CD4-positive, alpha-beta T cell treated with Interleukin-2 at 100 ng/mL for 4 hours (primary cell): Measurements from ENCODE around the gene KLHL17.

ENCODE experiments used
- DNase-seq: peaks from one replicate; pipeline ENCODE4 v3.0.0-alpha.2; 2020; ENCODE audit warnings: low spot score

KLHL17 gene

GRCh38 chr1:952603-953002 lies 7.8 kb upstream of the KLHL17 start:
- DNase-seq = no peak

DNA sequence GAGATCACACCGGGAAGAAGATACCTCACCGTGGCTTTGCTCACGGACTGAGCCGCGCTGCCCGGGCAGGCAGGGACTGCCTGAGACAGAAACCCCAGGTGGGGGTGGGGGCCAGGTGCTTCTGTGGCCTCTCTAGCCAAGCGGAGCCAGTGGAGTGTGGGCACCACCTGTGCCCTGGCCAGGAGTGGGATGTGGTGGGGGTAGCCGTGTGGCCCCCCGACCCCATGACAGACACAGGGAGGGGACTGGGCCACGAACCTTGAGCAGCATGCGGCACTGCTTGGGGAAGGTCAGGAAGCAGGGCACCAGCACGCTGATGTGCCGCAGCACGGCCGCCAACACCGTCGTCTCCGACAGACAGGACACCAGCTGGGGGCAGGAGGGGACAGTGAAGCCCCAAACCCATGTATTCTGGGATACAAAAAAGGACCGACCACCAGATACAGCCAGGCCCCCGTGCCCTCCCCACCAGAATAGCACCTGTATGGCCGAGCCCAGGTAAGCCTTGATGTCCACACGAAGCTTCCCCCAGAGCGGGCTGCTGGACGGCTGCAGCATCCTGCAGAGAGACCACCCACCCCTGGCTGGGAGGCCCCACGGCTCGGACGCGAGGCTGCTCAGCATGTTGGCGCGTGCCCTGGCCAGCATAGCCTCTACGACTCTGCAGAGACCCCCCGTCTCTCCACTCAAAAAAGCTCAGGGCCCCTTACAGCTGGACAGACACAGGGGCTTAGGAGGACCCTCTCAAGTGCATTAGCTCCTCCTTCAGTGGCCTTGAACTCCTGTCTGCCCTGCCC lies 6.7 kb upstream of the KLHL17 start:
- DNase-seq = no peak

DNA sequence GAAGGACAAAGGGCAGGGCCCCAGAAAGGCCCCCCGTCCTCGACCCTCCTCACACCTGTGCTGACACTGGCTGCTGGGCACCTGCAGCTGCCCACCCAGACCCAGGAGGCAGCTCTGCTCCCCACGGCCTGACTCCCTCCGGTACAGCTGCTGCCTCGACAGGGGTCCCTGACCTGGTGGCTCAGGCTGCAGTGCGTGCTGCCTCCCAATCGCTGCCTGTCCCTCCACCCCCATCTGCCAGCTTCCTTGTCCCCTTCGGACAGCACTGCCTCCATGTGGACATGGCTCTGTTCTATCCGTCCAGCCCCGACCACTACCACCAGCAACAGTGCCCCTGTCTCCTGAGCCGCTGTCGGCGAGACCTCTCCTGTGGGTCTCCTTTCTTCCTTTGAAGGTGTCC lies 5.5 kb upstream of the KLHL17 start:
- no peak for DNase-seq

GRCh38 chr1:955474-955873 lies 4.9 kb upstream of the KLHL17 start:
- DNase-seq = no peak

GRCh38 chr1:956636-957035 lies 3.7 kb upstream of the KLHL17 start:
- no peak for DNase-seq

DNA sequence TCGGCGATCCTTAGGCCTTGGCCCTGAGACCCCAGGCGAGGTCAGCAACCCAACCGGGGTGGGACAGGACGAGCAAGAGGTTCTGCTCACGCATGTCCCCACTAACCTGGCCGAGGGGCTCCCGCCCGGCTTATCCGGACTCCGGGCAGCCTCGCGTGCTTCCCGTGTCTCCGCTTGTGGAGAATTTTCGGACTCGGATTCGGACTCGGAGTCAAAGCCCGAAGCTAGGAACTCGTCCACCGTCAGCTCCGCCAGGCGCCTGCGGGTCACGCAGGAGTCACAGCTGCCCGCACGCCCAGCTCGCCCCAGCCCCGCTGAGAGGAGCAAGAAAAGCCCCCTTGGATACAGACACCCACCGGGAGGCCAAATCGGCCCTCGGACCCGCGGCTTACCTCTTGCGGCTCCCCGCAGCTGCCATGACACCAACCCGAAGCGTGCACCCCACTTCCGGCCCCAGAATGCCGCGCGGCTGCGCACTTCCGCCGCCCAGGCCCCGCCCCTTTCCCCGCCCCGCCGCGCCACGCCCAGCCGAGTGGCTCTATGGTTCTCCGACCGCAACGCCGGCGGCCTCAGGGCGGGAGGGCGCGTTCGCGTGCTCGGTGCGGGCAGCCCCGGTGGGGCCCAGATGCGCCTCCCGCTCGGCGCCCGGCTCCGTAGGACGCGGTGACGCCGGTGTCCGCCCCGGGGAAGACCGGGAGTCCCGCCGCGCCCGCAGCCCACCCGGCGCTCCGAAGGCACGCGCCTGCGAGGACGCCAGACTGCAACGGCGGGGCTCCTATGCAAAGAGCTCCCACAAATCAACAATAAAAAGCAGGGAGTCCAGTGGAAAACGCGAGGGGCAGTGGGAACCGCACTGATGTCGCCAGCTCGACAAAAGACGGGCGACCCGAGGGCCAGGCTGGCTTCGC lies 1.3 kb upstream of the KLHL17 start, which contains the start of gene NOC2L:
NOC2L (minus strand) TSS at position 434 of the 908 bp plus-strand sequence; CDS start at position 418, 16 bp downstream.
- peak; percentile 97 for DNase-seq

DNA sequence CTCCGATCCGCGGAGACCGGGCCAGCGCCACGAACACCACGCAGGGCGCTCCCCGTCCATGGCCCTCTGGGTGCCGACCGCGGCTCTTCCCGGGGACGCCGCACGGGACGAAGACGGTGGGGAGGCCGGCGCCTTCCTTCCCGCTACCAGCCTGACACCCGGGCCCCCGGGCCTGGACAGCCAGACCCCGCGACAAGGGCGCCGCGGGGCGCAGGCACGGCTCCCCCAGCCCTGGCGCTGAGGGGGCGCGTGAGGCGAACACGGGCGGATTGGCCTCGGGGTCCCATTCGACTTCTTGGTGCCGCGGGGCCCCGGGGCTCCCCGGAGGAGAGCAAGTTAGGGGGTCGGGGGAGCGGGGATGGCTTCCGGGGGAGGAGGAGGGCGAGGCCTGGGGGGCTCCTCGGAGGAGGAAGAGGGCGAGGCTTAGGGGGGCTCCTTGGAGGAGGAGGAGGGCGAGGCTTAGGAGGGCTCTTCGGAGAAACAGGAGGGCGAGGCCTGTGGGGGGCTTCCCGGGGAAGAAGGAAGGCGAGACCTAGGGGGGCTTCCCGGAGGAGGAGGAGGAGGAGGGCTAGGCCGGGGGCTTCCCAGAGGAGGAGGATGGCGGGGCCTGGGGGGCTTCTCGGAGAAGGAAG lies 537 bp upstream of the KLHL17 start:
- DNase-seq = no peak

GRCh38 chr1:961132-961669 lies 817 bp downstream of the KLHL17 start:
- DNase-seq = no peak

DNA sequence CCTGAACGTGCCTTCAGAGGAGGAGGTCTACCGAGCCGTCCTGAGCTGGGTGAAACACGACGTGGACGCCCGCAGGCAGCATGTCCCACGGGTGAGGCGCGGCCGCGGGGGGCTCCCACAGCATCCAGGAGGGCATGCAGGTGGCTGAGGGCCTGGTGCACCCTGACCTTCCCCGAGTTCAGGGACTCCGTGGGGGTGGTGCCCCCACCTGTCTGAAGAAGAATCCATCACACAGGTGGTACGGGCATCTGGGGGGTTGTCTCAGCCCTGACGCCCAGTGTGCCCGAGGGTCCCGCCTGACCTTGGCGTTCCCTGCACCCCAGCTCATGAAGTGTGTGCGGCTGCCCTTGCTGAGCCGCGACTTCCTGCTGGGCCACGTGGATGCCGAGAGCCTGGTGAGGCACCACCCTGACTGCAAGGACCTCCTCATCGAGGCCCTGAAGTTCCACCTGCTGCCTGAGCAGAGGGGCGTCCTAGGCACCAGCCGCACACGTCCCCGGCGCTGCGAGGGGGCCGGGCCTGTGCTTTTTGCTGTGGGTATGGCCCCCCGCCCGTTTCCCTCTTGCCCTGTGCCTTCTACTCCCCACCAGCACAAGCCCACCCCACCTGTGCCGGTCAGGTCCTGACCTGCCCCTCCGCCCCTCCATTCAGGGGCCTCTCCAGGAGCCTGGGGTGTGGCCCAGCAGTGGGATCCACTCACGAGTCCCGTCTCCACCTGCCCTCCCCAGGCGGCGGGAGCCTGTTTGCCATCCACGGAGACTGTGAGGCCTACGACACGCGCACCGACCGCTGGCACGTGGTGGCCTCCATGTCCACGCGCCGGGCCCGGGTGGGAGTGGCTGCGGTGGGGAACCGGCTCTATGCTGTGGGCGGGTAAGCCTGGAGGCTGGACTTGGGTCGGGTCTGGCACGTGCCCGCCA lies 2.3 kb downstream of the KLHL17 start:
- DNase-seq = no peak

DNA sequence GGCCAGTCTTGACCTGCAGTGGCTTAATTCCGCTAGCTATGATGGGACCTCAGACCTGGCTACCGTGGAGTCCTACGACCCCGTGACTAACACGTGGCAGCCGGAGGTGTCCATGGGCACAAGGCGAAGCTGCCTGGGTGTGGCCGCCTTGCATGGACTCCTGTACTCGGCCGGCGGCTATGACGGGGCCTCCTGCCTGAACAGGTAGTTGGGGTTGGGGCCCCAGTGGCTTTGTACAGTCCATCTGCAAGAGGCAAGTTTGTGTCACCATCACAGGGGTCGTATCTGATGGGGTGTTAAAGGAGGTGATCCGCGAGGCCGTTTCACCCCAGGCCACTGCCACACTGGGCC lies 2.9 kb downstream of the KLHL17 start:
- DNase-seq = no peak

- DNase-seq = no peak
Measured at GRCh38 chr1:963746-964525, 3.6 kb downstream of the KLHL17 start.

GRCh38 chr1:964691-965525 lies 4.5 kb downstream of the KLHL17 start:
- no peak for DNase-seq

GRCh38 chr1:965526-966134 lies 5.2 kb downstream of the KLHL17 start:
- DNase-seq = no peak

GRCh38 chr1:966135-966703 lies 5.8 kb downstream of the KLHL17 start, which contains the start of gene PLEKHN1:
PLEKHN1 (plus strand) TSS chr1:966482; CDS start chr1:966532, 50 bp downstream.
- DNase-seq = peak; percentile 27

DNA sequence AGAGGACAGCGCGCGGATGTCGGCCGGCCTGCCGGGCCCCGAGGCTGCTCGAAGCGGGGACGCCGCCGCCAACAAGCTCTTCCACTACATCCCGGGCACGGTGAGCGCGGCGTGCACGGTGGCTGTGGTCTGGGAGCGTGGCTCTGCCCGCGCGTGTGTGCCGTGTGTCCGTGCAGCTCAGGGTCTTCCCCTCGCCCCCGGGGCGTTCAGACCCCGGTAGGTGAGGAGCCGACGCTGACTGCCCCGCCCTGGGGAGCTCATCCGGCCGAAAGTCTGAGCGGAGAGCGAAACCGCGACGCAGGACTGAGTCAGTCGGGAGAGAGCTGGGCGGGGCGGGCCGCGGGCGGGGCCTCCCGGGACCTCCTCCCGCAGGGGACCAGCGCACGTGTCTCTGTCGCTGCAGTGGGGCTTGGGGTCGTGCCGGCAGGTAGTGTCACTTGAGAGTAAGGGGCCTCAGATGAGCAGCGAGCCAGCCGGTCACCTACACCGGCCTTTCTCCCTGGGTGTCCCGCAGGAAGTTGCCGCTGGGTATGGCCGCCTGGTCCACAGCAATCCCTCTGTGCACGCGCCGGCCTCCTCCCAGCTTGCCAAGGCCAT lies 6.4 kb downstream of the KLHL17 start:
- DNase-seq = peak; percentile 82

DNA sequence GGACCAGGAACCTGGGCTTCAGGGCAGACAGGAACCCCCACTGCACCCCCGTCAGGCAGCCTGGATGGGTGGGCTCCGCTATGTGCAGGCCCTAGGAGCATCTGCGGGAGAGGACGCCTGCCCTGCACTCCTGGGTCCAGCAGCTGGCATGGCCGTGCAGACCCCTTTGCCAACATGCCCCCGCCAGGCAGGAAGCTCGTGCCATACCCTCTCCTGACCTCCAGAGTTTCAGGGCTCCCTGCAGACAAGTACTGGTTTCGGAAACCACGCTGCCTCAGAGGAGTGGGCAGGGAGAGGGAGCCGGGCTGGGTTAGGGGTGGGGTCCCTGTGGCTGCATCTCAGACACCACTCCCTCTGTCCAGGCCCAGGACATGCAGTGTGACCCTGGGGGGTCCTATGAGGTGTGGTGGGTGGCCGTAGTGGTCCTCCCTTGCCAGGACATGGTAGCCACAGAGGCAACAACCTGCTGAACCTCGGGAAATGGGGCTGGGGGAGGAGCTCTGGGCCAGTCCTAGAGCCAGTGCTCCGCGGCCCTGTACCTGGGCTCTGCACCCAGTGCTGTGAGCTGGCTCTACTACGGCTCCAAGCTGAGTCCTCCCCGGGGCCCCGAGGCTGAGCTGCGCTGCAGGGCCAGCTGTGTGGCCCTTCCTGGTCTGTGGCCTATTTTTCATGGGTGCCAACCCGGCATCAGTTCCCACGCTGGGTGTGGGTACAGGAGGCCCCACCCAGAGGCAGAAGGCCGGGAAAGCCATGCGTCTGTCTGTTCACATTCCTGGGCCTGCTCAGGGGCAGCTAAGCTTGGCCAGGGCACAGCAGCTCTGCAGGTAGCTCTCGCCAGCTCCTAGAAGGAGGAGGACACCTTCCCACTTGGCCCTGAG lies 7.3 kb downstream of the KLHL17 start:
- no peak for DNase-seq

GRCh38 chr1:969260-969855 lies 9.0 kb downstream of the KLHL17 start:
- no peak for DNase-seq
